Measurements from ENCODE around the gene XKR7. TPM values are rescaled to one million over a fixed set of nuclear protein-coding genes. Genes with fewer than 3 reads are reported as not detected.

Gene XKR7
- total RNA-seq, 2 donors from 2014 or later, result 0.26 to 0.33 TPM

DNA sequence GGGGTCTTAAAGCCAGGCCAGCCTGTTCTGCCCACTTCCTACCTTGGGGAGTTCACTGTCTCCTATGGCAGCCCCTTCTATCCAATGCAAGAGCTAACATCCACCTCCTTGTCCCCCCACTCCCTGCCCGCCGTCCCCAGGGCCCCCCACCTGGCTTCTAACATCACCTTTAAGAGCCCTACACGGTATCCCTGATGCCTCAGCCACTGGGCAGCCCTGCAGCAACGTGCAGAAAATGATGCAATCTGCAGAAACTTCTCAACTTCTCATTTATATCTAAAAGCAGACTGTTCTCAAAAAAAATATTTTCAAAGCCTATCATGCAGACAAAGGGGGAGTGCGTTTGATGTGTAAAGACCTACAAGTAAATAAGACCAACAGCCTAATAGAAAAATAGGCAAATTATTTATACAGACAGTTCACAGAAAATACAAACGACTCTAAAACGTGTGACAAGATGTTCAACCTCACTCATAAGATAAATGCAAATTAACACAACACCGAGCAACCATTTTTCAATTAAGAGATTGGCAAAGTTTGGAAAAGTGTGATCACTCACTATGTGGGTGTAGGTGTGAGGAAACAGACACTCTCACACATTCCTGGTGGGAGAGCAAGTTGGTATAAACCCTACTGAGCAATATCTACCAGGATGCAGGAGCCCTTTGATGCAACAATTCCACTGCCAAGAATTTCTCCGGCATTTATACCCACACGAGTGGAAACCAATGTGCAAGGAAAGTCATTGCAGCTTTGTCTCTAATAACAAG, 69.0 kb downstream of the XKR7 start:
- Histone ChIP-seq H3K27me3 (peaks cover 0 to 9% of the 10 kb centered on the region in 2 donors), H3K9me3 (no peaks in the 10 kb centered on the region), H3K4me3 (no peak overlapping the region), H3K36me3 (replicated peaks in 1 of 2; ENCODE audit: insufficient read depth in 1 of 2, low read depth in 2 of 2) (no peaks in the 10 kb centered on the region), H3K27ac (no peak overlapping the region), H3K4me1 (peaks cover 1% of the 10 kb centered on the region)
- ATAC-seq (no peak), DNase-seq (no peak)
- TF ChIP-seq POLR2A (IDR thresholded peaks at IDR 0.05), result no peak
- TF ChIP-seq, protein P1, sequence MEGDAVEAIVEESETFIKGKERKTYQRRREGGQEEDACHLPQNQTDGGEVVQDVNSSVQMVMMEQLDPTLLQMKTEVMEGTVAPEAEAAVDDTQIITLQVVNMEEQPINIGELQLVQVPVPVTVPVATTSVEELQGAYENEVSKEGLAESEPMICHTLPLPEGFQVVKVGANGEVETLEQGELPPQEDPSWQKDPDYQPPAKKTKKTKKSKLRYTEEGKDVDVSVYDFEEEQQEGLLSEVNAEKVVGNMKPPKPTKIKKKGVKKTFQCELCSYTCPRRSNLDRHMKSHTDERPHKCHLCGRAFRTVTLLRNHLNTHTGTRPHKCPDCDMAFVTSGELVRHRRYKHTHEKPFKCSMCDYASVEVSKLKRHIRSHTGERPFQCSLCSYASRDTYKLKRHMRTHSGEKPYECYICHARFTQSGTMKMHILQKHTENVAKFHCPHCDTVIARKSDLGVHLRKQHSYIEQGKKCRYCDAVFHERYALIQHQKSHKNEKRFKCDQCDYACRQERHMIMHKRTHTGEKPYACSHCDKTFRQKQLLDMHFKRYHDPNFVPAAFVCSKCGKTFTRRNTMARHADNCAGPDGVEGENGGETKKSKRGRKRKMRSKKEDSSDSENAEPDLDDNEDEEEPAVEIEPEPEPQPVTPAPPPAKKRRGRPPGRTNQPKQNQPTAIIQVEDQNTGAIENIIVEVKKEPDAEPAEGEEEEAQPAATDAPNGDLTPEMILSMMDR (IDR thresholded peaks at IDR 0.05), result no peak
- intact Hi-C loops (cut with DNase I), result loop anchor here (10.0 kb wide), 1 partner anchor 182 kb away; no protein-coding TSS in a partner anchor
- 29 to 38% methylated on average over 10 of the region's 10 CpGs for WGBS, 2 donors

DNA sequence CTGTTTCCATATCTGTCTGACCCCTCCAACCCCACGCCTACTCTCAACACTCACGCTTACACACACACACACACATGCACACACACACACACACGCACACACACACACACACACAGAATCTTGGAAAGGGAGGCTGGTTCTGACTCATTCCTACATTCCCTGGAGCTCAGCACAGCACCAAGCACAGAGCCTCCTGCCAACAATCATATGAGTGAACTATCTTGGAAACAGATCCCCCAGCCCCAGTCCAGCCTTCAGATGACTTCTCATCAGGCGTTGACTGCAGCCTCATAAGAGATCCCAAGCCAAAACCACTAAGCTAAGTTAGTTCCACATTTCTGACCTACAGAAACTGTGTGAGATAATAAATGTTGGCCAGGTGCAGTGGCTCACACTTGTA, 70.0 kb downstream of the XKR7 start:
- no peak for DNase-seq
- intact Hi-C loops (cut with DNase I), result loop anchor here (10.0 kb wide), 1 partner anchor 183 kb away; no protein-coding TSS in a partner anchor
- Histone ChIP-seq H3K27me3 (peaks cover 0 to 9% of the 10 kb centered on the region in 2 donors), H3K27ac (no peak overlapping the region), H3K4me3 (no peak overlapping the region), H3K36me3 (replicated peaks in 1 of 2; ENCODE audit: insufficient read depth in 1 of 2, low read depth in 2 of 2) (no peaks in the 10 kb centered on the region), H3K9me3 (no peaks in the 10 kb centered on the region), H3K4me1 (no peaks in the 10 kb centered on the region)
- 70 to 72% methylated on average over 4 of the region's 4 CpGs for whole genome bisulfite sequencing, 2 donors
- no peak for ATAC-seq
- TF ChIP-seq POLR2A (IDR thresholded peaks at IDR 0.05), result no peak
- TF ChIP-seq, protein P1 (IDR thresholded peaks at IDR 0.05), result no peak

DNA sequence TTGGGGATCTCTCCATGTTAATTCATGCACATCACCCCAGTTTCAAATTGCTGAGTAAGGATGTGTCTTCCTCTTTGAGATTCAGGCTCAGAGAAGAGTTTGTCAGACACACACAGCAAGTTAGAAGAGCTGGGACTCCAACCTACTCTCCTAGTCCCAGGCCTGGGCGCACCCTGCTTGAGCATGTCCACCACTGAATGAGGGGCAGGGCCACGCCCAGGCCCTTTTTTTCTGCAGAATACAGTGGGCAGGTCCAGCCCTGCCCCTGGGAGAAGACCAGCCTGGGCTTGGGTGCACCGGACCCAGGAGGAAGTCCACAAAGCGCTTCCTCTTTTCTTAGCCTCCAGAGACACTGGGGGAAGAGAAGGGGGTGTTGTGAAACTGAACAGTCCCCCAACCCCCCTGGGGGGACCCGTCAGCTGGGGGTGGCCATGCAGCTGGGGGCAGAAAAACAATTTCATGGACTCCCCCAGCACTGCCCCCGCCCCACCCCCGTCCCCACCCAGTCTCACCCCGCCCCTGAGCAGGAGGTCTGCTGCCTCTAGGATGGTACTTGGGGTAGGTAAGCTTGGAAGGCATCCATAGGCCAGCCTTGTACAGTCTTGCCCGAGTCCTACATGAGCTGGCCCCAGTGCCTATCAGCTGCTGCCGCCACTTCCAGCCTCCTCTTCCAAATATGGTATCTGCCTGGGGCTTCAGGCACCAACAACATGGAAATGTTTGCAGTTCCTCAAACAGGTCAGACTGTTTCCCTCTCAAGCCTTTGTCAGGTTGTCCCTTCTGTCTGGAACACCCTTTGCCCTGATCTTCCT, 72.4 kb downstream of the XKR7 start:
- no peak for TF ChIP-seq POLR2A (IDR thresholded peaks at IDR 0.05)
- TF ChIP-seq, protein P1 (IDR thresholded peaks at IDR 0.05), result no peak
- Histone ChIP-seq H3K36me3 (replicated peaks in 1 of 2; ENCODE audit: insufficient read depth in 1 of 2, low read depth in 2 of 2) (no peaks in the 10 kb centered on the region), H3K27ac (peak overlapping the region in 1 of 4 donors; percentile 49), H3K27me3 (no peaks in the 10 kb centered on the region), H3K4me3 (no peak overlapping the region), H3K4me1 (no peaks in the 10 kb centered on the region), H3K9me3 (no peaks in the 10 kb centered on the region)
- intact Hi-C loops (cut with DNase I), result no loop called here
- 39 to 54% methylated on average over 3 to 7 of the region's 10 CpGs for WGBS, 2 donors
- DNase-seq (peak in 2 of 4 donors; percentile 8 to 63), ATAC-seq (no peak)

DNA sequence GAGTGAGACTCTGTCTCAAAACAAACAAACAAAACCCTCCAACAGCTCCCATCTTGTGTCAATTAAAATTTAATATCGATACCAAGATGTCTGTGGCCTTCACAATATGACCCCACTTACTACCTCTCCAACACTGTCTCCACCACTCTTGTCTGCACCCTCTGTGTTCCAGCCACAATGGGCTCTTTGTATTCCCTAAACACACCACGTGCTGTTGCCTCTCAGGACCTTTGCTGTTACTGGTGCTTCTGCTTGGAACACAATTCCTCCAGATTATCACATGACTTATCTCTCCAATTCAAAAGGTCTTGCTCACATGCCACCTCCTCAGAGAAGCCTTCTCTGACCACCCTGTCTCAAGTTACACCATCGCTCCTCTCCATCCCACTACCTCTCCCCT, 78.0 kb downstream of the XKR7 start:
- H3K27me3 ChIP-seq, result no peaks in the 10 kb centered on the region
- no peak for TF ChIP-seq POLR2A (IDR thresholded peaks at IDR 0.05)
- TF ChIP-seq, protein P1 (IDR thresholded peaks at IDR 0.05), result no peak
- no peaks in the 10 kb centered on the region for H3K36me3 ChIP-seq (replicated peaks in 1 of 2; ENCODE audit: insufficient read depth in 1 of 2, low read depth in 2 of 2)
- DNase-seq (no peak), ATAC-seq (no peak)
- WGBS, 2 donors, result 52 to 68% methylated on average over 3 of the region's 3 CpGs
- H3K4me1 ChIP-seq, result no peaks in the 10 kb centered on the region
- no peak overlapping the region for H3K4me3 ChIP-seq
- H3K9me3 ChIP-seq, result no peaks in the 10 kb centered on the region
- no peak overlapping the region for H3K27ac ChIP-seq
- intact Hi-C loops (cut with DNase I), result no loop called here
